RWPE1 (cell line): Measurements from ENCODE around the gene NELFCD.
A peak's percentile ranks its signal among the peaks of the same experiment; 100 is the strongest.
"Not testable (repeated sequence)": the region's sequence is repeated elsewhere in the genome, so short reads cannot be mapped to it uniquely, and the experiment has no call there.

Experiments used
- CTCF ChIA-PET: fragments of 350-600 bp; sonication (Branson Sonifier 250); formaldehyde crosslinking; extraction: SDS; loops from one replicate; lab custom pipeline; 2021; lab: Yijun Ruan, JAX
- POLR2A ChIA-PET: fragments of 400-600 bp; formaldehyde crosslinking; extraction: SDS; loops from one replicate; lab custom pipeline; 2020; ENCODE audit warnings: antibody characterized with exemption; ENCODE audit not compliant: low non-redundant PET; lab: Yijun Ruan, JAX
- DNase-seq: peaks from one replicate; pipeline ENCODE4 v3.0.0; 2012; ENCODE audit warnings: low spot score
- H3K27ac ChIP-seq: fragments of 450-650 bp; 2 replicates; pipeline ENCODE4 v1.5.1; 2017
- CTCF ChIP-seq: fragments of 450-650 bp; conservative IDR thresholded peaks from 2 replicates; pipeline ENCODE4 v1.5.1; 2017; ENCODE audit warnings: low read depth, mild to moderate bottlenecking

NELFCD gene

GRCh38 chr20:58981628-58982364 is 740 bp downstream of the NELFCD start:
- ChIA-PET POLR2A (interaction anchor here (0.6 kb wide), 1 partner anchor 74 kb away, joined by 11 read pairs; no protein-coding TSS in a partner anchor), CTCF (interaction anchor here (0.6 to 0.7 kb wide), 4 partner anchors 52 to 906 kb away, joined by 3 read pairs; no protein-coding TSS in a partner anchor)
- no peak for TF ChIP-seq CTCF
- peak; percentile 51 for DNase-seq
- H3K27ac ChIP-seq = peak overlapping the region; percentile 77

- CTCF ChIA-PET = interaction anchor here (0.6 kb wide), 1 partner anchor 239 kb away, joined by 3 read pairs; no protein-coding TSS in a partner anchor
- POLR2A ChIA-PET = no interaction called here
- peak overlapping the region; percentile 77 for H3K27ac ChIP-seq
- no peak for DNase-seq
- no peak for TF ChIP-seq CTCF
Observed at GRCh38 chr20:58982406-58983114, 1.5 kb downstream of the NELFCD start.

- DNase-seq, CTCF ChIA-PET, POLR2A ChIA-PET, H3K27ac ChIP-seq: not testable (repeated sequence)
Observed at GRCh38 chr20:58983115-58983468, 2.0 kb downstream of the NELFCD start.

GRCh38 chr20:58984691-58985090 is 3.6 kb downstream of the NELFCD start:
- ChIA-PET POLR2A (no interaction called here), CTCF (no interaction called here)
- no peak overlapping the region for H3K27ac ChIP-seq
- TF ChIP-seq CTCF = no peak
- no peak for DNase-seq

GRCh38 chr20:58985656-58986055 is 4.6 kb downstream of the NELFCD start:
- no peak for TF ChIP-seq CTCF
- ChIA-PET POLR2A (no interaction called here), CTCF (no interaction called here)
- H3K27ac ChIP-seq = no peak overlapping the region
- DNase-seq = no peak

GRCh38 chr20:58986286-58986967 is 5.4 kb downstream of the NELFCD start:
- POLR2A ChIA-PET = interaction anchor here (0.6 kb wide), 1 partner anchor 88 kb away, joined by 4 read pairs; no protein-coding TSS in a partner anchor
- DNase-seq = no peak
- H3K27ac ChIP-seq = no peak overlapping the region
- CTCF ChIA-PET = no interaction called here
- no peak for TF ChIP-seq CTCF
